Adrenal gland (tissue), 12 donors: ENCODE data around the gene CFAP57. TPM values are rescaled to one million over a fixed set of nuclear protein-coding genes. Genes with fewer than 3 reads are reported as not detected.

Experiments used
- DNase-seq, 7 donors: peaks; one replicate each; pipeline ENCODE4 v3.0.0-alpha.2; 2019 to 2020
- H3K27ac ChIP-seq, 5 donors: fragments of 200-600 bp; sonication (generic) in 4 of 5; 1 replicate in 3 of 5; 2 replicates in 2 of 5; pipeline versions ENCODE4 v1.5.1 to v1.8.0; 2016 to 2020; ENCODE audit warnings: mild to moderate bottlenecking in 1 of 5
- H3K27me3 ChIP-seq: fragments of 200-600 bp; 2 replicates; pipeline ENCODE4 v1.8.0; 2021
- H3K36me3 ChIP-seq, 2 donors: fragments of 200-600 bp; replicated peaks in 1 of 2; 1 replicate in 1 of 2; 2 replicates in 1 of 2; pipeline versions ENCODE4 v1.5.1 to v1.8.0; 2018 to 2022
- H3K4me1 ChIP-seq, 2 donors: fragments of 200-600 bp; replicated peaks in 1 of 2; 1 replicate in 1 of 2; 2 replicates in 1 of 2; pipeline versions ENCODE4 v1.5.1 to v1.8.0; 2018 to 2021
- H3K4me3 ChIP-seq, 4 donors: fragments of 200-600 bp; sonication (generic) in 3 of 4; one replicate each; pipeline ENCODE4 v1.5.1; 2016 to 2018
- H3K9me3 ChIP-seq, 3 donors: fragments of 200-600 bp; sonication (generic) in 1 of 3; replicated peaks in 1 of 3; 1 replicate in 2 of 3; 2 replicates in 1 of 3; pipeline versions ENCODE4 v1.5.1 to v1.8.0; 2016 to 2021
- CTCF ChIP-seq, 6 experiments: fragments of 450-650 bp in 4 of 6; fragments of 200-600 bp in 2 of 6; sonication (generic) in 1 of 6; IDR thresholded peaks; 1 replicate in 5 of 6; 2 replicates in 1 of 6; pipeline versions ENCODE4 v1.5.1 to v1.8.0; 2016 to 2021; ENCODE audit warnings: antibody characterized with exemption in 6 of 6, mild to moderate bottlenecking in 2 of 6, moderate library complexity in 1 of 6
- POLR2A ChIP-seq, 2 donors: fragments of 450-650 bp; IDR thresholded peaks; one replicate each; pipeline ENCODE4 v1.6.1; 2017; ENCODE audit warnings: antibody characterized with exemption in 2 of 2, mild to moderate bottlenecking in 2 of 2, moderate library complexity in 1 of 2
- WGBS, 4 donors: extraction: QIAGEN DNeasy Blood & Tissue Kit in 2 of 4; methylation state at CpG; one replicate each; pipeline versions ENCODE4 v1.1.5 to v1.1.7; 2013 to 2017; 5-methylcytosine and 5-hydroxymethylcytosine counted together
- intact Hi-C, 2 donors: fragments of 100-400 bp; cut with DNase I; formaldehyde crosslinking; loops; one replicate each; pipeline versions ENCODE4 v1.14.1 to v1.15.0; 2022 to 2023
- polyA plus RNA-seq, 3 donors: library from polyadenylated mRNA; stranded (reverse); fragments of 200-250 nt in 2 of 3; fragments of 350-450 nt in 1 of 3; fragmentation: Illumina TruSeq in 1 of 3; extraction: RNeasy Lipid Tissue Mini Kit (QIAGEN cat#74804) in 1 of 3; gene quantifications; one replicate each; pipeline ENCODE4 v1.2.3, GENCODE V29; 2013 to 2014
- total RNA-seq, 9 donors: library from RNA; depleted of rRNA in 4 of 9; stranded (reverse); fragments of >200 nt in 4 of 9; fragments of 120-200 nt in 1 of 9; fragmentation: NEBNext Ultra II Directional in 1 of 9; extraction: Animal tissue kit (Norgen Biotek cat#: 25700) in 1 of 9; gene quantifications; one replicate each; pipeline versions ENCODE4 v1.1.0 to v1.2.4, GENCODE V29; 2013 to 2023
- donor health status: healthy with polysubstance abuse.
- donor health status: Bipolar disorder and iron deficiency.
- donor health status: DM: yes; HTN: yes; CAD: no.
- donor health status: DM: no; HTN: no; CAD: no.
- donor health status: DM: no; HTN: no; CAD: no.
- donor health status: DM: yes; HTN: yes; CAD: no.

CFAP57 gene
- total and polyA plus RNA-seq, 12 donors, result 0.06 to 2.1 (median 0.33) TPM; not detected in 3

- 90 to 96% (median 91%) methylated on average over 5 of the region's 5 CpGs for WGBS, 4 donors
- no peak overlapping the region for H3K27ac ChIP-seq
- no peak overlapping the region for H3K4me3 ChIP-seq
- H3K36me3 ChIP-seq, result no peaks in the 10 kb centered on the region
- intact Hi-C loops, result no loop called here
- H3K9me3 ChIP-seq, result no peaks in the 10 kb centered on the region
- no peaks in the 10 kb centered on the region for H3K27me3 ChIP-seq
- no peak for TF ChIP-seq CTCF (IDR thresholded peaks at IDR 0.05)
- no peak for TF ChIP-seq POLR2A (IDR thresholded peaks at IDR 0.05)
- DNase-seq, result no peak
- peaks cover 0 to 12% of the 10 kb centered on the region in 2 donors for H3K4me1 ChIP-seq
These were observed 61.5 kb downstream of the CFAP57 start for GRCh38 chr1:43233631-43234030.

GRCh38 chr1:43234267-43234666 lies 62.1 kb downstream of the CFAP57 start:
- Histone ChIP-seq H3K4me1 (peaks cover 0 to 12% of the 10 kb centered on the region in 2 donors), H3K27me3 (no peaks in the 10 kb centered on the region), H3K9me3 (no peaks in the 10 kb centered on the region), H3K36me3 (no peaks in the 10 kb centered on the region), H3K4me3 (no peak overlapping the region), H3K27ac (no peak overlapping the region)
- intact Hi-C loops, result no loop called here
- TF ChIP-seq CTCF (IDR thresholded peaks at IDR 0.05), result no peak
- no peak for TF ChIP-seq POLR2A (IDR thresholded peaks at IDR 0.05)
- 91 to 96% (median 95%) methylated on average over 15 to 17 of the region's 17 CpGs for WGBS, 4 donors
- no peak for DNase-seq

- Histone ChIP-seq H3K4me3 (no peak overlapping the region), H3K27ac (no peak overlapping the region), H3K27me3 (no peaks in the 10 kb centered on the region), H3K4me1 (peaks cover 0 to 12% of the 10 kb centered on the region in 2 donors), H3K36me3 (no peaks in the 10 kb centered on the region), H3K9me3 (no peaks in the 10 kb centered on the region)
- intact Hi-C loops, result loop anchor here (5.0 kb wide), 3 partner anchors 117 to 177 kb away; partner anchors contain the start of gene CDC20 (in 1 of the 2)
- TF ChIP-seq CTCF (IDR thresholded peaks at IDR 0.05), result no peak
- no peak for TF ChIP-seq POLR2A (IDR thresholded peaks at IDR 0.05)
- WGBS, 4 donors, result 76 to 83% (median 83%) methylated on average over 8 of the region's 8 CpGs
- DNase-seq, result no peak
These were observed 62.9 kb downstream of the CFAP57 start for GRCh38 chr1:43235040-43235439.

GRCh38 chr1:43235451-43236121 lies 63.5 kb downstream of the CFAP57 start:
- Histone ChIP-seq H3K4me1 (peaks cover 0 to 12% of the 10 kb centered on the region in 2 donors), H3K27me3 (no peaks in the 10 kb centered on the region), H3K27ac (no peak overlapping the region), H3K4me3 (no peak overlapping the region), H3K9me3 (no peaks in the 10 kb centered on the region), H3K36me3 (no peaks in the 10 kb centered on the region)
- intact Hi-C loops, result loop anchor here (5.0 kb wide), 3 partner anchors 117 to 177 kb away; partner anchors contain the start of gene CDC20 (in 1 of the 2)
- DNase-seq, result peak in 1 of 7 donors; percentile 42
- no peak for TF ChIP-seq CTCF (IDR thresholded peaks at IDR 0.05)
- no peak for TF ChIP-seq POLR2A (IDR thresholded peaks at IDR 0.05)
- 78 to 93% (median 86%) methylated on average over 7 to 9 of the region's 9 CpGs for WGBS, 4 donors
